Testis (tissue), 3 donors: ENCODE measurements around the gene FRMD1. TPM values are rescaled to one million over a fixed set of nuclear protein-coding genes. Genes with fewer than 3 reads are reported as not detected.

Experiments used
- DNase-seq: peaks from one replicate; pipeline ENCODE4 v3.0.0-alpha.2; 2019
- H3K27ac ChIP-seq, 2 donors: fragments of 200-600 bp; sonication (generic); one replicate each; pipeline ENCODE4 v1.5.1; 2019
- H3K27me3 ChIP-seq: fragments of 200-600 bp; sonication (generic); one replicate; pipeline ENCODE4 v1.5.1; 2019
- H3K36me3 ChIP-seq: fragments of 200-600 bp; sonication (generic); one replicate; pipeline ENCODE4 v1.5.1; 2017; ENCODE audit warnings: low read depth; ENCODE audit errors: missing control alignments
- H3K4me1 ChIP-seq: fragments of 200-600 bp; sonication (generic); one replicate; pipeline ENCODE4 v1.5.1; 2019
- H3K4me3 ChIP-seq, 2 donors: fragments of 200-600 bp; sonication (generic); one replicate each; pipeline ENCODE4 v1.5.1; 2017 to 2019
- H3K9me3 ChIP-seq: fragments of 200-600 bp; sonication (generic); one replicate; pipeline ENCODE4 v1.5.1; 2017
- POLR2A ChIP-seq: fragments of 450-650 bp; IDR thresholded peaks from one replicate; pipeline ENCODE4 v1.6.1; 2017; ENCODE audit warnings: antibody characterized with exemption, mild to moderate bottlenecking, moderate library complexity
- WGBS, 2 donors: methylation state at CpG; one replicate each; pipeline ENCODE4 v1.1.5; 2018; 5-methylcytosine and 5-hydroxymethylcytosine counted together
- intact Hi-C: fragments of 100-400 bp; cut with DNase I; formaldehyde crosslinking; loops from one replicate; pipeline ENCODE4 v1.15.1; 2023; ENCODE audit warnings: low total_unique reads
- polyA plus RNA-seq: library from polyadenylated mRNA; stranded (reverse); fragments of 350-450 nt; fragmentation: Illumina TruSeq; extraction: RNeasy Lipid Tissue Mini Kit (QIAGEN cat#74804); gene quantifications from one replicate; pipeline ENCODE4 v1.2.3, GENCODE V29; 2014; ENCODE audit warnings: low read depth, low replicate concordance; ENCODE audit not compliant: insufficient read depth
- total RNA-seq, 2 donors: library from RNA; depleted of rRNA; stranded (reverse); fragments of >200 nt; gene quantifications; one replicate each; pipeline ENCODE4 v1.2.3, GENCODE V29; 2016
- TF ChIP-seq, protein P1 (sequence below), 3 experiments: fragments of 450-650 bp in 2 of 3; fragments of 200-600 bp in 1 of 3; sonication (generic) in 1 of 3; IDR thresholded peaks; one replicate each; pipeline ENCODE4 v1.5.1; 2016 to 2019; ENCODE audit warnings: antibody characterized with exemption in 3 of 3, mild to moderate bottlenecking in 2 of 3, moderate library complexity in 1 of 3

The FRMD1 gene
- total and polyA plus RNA-seq, 3 donors from 2014 or later: 7.2 to 13.5 (median 8.0) TPM

DNA sequence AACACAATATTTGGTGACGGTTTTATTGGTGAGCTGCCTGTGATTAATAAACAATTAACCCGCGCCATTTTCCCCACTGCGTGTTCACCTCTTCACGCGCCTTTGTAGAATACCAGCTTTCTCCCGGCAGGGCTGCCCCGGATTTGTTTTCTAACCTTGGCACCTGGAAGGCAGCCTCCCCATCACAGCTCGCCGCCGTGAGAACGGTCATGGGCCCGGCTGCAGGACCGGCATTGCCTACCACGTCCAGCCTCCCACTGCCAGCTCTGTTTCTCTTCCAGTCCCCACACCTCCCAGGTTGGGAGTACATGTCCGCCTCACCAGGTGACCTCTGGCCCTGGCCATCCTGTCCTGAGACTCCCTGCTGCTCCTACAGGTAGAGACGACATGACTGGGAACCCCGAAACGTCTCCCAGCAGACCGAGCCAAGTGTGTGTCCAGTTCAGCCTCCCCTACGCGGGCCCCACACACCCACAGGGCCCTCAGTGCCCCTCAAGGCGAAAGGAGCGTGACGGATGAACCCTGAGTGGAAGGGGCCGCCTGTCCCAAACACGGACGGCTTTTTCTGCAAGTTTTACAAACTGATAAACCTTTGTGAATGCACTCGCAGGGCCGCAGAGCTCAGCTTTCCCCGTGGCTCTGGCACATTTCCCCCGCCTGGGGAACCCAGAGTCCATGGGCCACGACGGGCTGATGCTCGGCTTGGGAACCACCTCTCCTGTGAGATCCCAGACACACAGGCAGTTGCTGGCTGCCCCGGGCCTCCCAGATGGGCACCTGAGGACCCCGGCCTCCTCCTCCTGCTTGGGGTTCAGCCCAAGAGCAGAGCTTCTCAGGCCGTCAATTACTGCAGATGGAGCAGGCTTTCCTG, 25.7 kb downstream of the FRMD1 start:
- intact Hi-C loops: no loop called here
- Histone ChIP-seq H3K36me3 (no peaks in the 10 kb centered on the region), H3K9me3 (no peaks in the 10 kb centered on the region), H3K4me3 (no peak overlapping the region), H3K4me1 (peaks cover 29% of the 10 kb centered on the region), H3K27ac (no peak overlapping the region), H3K27me3 (no peaks in the 10 kb centered on the region)
- TF ChIP-seq, protein P1, sequence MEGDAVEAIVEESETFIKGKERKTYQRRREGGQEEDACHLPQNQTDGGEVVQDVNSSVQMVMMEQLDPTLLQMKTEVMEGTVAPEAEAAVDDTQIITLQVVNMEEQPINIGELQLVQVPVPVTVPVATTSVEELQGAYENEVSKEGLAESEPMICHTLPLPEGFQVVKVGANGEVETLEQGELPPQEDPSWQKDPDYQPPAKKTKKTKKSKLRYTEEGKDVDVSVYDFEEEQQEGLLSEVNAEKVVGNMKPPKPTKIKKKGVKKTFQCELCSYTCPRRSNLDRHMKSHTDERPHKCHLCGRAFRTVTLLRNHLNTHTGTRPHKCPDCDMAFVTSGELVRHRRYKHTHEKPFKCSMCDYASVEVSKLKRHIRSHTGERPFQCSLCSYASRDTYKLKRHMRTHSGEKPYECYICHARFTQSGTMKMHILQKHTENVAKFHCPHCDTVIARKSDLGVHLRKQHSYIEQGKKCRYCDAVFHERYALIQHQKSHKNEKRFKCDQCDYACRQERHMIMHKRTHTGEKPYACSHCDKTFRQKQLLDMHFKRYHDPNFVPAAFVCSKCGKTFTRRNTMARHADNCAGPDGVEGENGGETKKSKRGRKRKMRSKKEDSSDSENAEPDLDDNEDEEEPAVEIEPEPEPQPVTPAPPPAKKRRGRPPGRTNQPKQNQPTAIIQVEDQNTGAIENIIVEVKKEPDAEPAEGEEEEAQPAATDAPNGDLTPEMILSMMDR (IDR thresholded peaks at IDR 0.05): no peak
- TF ChIP-seq POLR2A: no peak
- 88 to 94% methylated on average over 19 to 38 of the region's 38 CpGs for WGBS, 2 donors
- DNase-seq: no peak

DNA sequence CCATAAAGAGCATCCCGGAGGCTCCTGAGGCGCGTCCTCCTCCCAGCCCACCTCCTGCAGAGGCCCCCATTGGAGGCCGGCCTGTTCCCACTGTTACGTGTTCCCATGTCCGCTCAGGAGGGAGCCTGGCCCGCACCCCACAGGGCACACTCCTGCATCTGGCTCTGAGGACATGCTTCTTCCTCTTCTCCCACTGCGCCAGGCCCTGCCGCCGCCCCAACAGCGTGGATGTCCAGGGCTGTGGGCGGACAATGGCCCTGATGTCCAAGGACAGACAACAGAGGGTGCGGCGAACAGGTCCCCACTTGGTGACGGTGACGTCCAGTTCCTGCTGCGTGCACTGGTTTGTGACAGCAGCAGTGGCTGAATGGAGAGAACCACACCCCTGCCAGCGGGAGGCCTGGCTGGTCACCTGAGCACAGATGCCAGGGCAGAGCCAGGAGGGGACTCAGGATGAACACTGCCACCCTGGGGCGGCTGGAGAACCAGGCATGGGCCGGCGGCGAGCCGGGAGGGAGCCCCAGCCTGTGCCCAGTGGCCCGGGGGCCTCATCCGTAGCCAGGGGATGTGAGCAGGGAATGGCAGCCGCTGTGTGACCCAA, 26.6 kb downstream of the FRMD1 start:
- DNase-seq: no peak
- TF ChIP-seq, protein P1 (IDR thresholded peaks at IDR 0.05): no peak
- no peak for TF ChIP-seq POLR2A
- H3K4me1 ChIP-seq: peaks cover 29% of the 10 kb centered on the region
- intact Hi-C loops: no loop called here
- no peak overlapping the region for H3K27ac ChIP-seq
- no peaks in the 10 kb centered on the region for H3K36me3 ChIP-seq
- H3K4me3 ChIP-seq: no peak overlapping the region
- 97 to 98% methylated on average over 7 to 26 of the region's 26 CpGs for WGBS, 2 donors
- H3K9me3 ChIP-seq: no peaks in the 10 kb centered on the region
- no peaks in the 10 kb centered on the region for H3K27me3 ChIP-seq

DNA sequence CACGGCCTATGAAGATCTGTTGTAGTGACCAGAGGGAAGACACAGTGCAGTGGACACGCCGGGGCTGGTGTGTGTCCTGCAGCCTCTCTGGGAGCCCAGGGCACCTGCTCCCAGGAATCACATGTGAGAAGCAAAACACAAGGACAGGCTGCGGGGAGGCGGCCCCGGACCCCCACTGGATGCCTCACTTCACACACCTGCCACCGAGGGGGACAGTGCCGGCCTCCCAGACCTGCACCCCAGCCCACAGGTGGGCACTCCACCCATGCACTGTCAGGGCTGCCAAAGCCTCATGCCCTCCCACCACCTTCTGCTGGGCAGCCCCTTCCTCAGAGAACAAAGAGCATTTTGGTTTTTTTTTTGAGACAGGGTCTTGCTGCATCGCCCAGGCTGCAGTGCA, 27.4 kb downstream of the FRMD1 start:
- Histone ChIP-seq H3K27ac (no peak overlapping the region), H3K9me3 (no peaks in the 10 kb centered on the region), H3K36me3 (no peaks in the 10 kb centered on the region), H3K4me1 (peaks cover 29% of the 10 kb centered on the region), H3K4me3 (no peak overlapping the region), H3K27me3 (no peaks in the 10 kb centered on the region)
- no peak for DNase-seq
- 92 to 93% methylated on average over 3 to 9 of the region's 9 CpGs for WGBS, 2 donors
- TF ChIP-seq, protein P1 (IDR thresholded peaks at IDR 0.05): no peak
- TF ChIP-seq POLR2A: no peak
- intact Hi-C loops: no loop called here

DNA sequence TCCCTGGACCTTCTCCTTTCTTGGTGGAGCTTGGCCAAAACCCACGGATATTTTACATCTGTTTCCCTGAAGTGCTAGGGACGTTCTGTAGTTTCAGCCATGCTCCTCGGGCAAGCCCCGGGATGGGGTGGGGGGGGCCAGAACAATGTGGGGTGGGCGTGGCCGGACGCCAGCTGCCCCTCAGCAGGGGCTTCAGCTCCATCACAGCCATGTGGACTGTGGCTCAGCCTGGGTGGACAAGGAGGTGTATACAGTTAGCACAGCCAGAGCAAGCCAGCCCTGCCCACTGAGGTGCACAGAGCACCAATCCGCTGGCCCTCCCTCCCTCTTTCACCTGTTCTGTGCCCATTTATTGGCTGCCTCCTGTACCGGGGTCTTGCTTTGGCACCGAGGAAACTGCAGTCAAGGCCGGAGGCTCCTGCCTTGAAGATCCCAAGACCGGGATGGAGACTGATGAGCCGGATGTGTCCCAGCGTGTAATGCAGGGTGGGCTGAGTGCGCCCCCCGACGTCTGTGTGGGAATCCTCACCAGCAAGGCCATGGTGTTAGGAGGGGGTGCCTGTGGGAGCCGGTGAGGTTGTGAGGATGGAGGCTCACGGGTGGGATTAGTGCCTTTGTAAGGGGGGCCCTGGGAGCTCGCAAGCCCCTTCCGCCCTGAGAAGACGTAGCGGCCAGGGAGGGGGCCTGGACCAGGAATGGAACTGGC, 28.0 kb downstream of the FRMD1 start:
- TF ChIP-seq, protein P1 (IDR thresholded peaks at IDR 0.05): no peak
- TF ChIP-seq POLR2A: no peak
- peak overlapping the region in 1 of 2 donors; percentile 73 for H3K27ac ChIP-seq
- no peaks in the 10 kb centered on the region for H3K36me3 ChIP-seq
- 76 to 83% methylated on average over 8 to 22 of the region's 23 CpGs for WGBS, 2 donors
- H3K4me3 ChIP-seq: no peak overlapping the region
- intact Hi-C loops: no loop called here
- no peak for DNase-seq
- H3K9me3 ChIP-seq: no peaks in the 10 kb centered on the region
- peaks cover 33% of the 10 kb centered on the region for H3K4me1 ChIP-seq
- H3K27me3 ChIP-seq: no peaks in the 10 kb centered on the region
